Subcutaneous adipose tissue (tissue), 4 donors: ENCODE measurements around the gene SULT4A1. TPM values are rescaled to one million over a fixed set of nuclear protein-coding genes. Genes with fewer than 3 reads are reported as not detected.

Experiments
- total RNA-seq, 4 donors: library from RNA; depleted of rRNA; stranded (reverse); fragments of >200 nt; gene quantifications; one replicate each; pipeline ENCODE4 v1.1.0, GENCODE V29; 2016
- TF ChIP-seq, protein P1 (sequence below): fragments of 450-650 bp; IDR thresholded peaks from one replicate; pipeline ENCODE4 v1.5.1; 2016; ENCODE audit warnings: low read depth, mild to moderate bottlenecking, control low read depth, antibody characterized with exemption, moderate library complexity

SULT4A1 gene
- total RNA-seq, 4 donors from 2014 or later = 0.98 TPM; not detected in 3

DNA sequence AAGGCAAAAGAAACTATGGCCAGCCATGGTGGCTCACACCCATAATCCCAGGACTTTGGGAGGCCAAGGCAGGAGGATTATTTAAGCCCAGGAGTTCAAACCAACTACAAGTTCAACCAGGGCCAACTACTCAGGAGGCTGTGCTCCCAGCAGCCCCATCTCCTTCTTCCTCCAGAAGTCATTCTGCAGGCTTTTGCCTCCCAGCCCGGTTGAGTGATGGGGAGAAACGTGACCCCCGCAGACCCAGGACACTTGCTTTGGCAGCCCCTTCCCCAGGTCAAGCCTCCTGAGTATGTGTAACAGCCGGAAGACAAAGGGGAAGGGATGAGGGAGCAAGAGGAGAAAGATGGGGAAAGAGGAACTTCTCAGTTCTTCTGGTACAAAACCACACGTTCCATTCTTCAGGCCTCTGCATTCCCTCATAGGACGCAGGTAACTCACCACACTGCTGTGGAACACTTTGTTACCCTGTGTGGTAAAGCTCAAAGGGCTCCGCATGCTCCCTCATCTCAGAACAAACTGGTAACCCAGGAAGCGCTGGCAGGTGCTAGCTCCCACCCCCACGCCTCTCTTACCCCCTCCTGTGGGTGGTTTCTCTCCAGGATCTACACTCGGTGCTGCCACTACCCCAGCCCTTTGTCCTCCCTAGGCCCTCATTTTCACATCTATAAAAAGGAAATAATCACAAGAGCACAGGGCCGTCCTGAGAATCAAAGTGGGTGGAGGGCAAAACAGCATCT is 4.0 kb downstream of the SULT4A1 start:
- TF ChIP-seq, protein P1, sequence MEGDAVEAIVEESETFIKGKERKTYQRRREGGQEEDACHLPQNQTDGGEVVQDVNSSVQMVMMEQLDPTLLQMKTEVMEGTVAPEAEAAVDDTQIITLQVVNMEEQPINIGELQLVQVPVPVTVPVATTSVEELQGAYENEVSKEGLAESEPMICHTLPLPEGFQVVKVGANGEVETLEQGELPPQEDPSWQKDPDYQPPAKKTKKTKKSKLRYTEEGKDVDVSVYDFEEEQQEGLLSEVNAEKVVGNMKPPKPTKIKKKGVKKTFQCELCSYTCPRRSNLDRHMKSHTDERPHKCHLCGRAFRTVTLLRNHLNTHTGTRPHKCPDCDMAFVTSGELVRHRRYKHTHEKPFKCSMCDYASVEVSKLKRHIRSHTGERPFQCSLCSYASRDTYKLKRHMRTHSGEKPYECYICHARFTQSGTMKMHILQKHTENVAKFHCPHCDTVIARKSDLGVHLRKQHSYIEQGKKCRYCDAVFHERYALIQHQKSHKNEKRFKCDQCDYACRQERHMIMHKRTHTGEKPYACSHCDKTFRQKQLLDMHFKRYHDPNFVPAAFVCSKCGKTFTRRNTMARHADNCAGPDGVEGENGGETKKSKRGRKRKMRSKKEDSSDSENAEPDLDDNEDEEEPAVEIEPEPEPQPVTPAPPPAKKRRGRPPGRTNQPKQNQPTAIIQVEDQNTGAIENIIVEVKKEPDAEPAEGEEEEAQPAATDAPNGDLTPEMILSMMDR = no peak

DNA sequence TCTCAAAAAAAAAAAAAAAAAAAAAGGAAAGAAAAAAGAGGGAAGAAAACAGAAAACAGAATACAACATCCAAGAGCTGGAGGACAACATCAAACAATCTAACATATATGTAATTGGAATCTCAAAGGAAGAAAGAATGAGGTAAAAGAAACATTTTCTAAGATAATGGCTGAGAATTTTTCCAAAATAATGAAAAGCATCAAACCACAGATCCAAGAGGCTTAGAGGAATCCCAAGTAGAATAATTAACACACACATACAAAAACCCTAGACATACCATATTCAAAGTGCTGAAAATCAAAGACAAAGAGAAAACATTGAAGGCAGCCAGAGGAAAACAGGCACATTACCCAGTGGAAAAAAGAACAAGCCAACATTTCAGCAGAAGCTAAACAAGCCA is 4.9 kb downstream of the SULT4A1 start:
- TF ChIP-seq, protein P1 = no peak

DNA sequence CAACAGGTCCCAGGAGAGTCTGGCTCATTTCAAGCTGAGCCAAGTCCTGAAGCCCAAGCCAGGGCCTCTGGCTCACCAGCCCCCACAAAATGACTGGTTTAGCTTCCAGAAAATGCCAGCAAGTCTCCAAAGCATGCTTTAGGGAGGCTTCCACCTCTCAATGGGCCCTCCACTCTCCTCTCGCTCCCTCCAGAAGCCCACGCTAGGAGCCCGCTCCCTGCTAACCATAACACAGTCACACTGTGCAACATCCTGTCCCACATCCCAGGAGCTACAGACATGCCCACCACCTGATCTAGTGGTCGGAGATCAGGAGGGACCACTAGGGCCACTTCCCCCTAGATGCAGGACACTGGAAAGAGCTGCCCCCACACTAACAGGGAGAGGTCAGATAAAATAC is 6.9 kb downstream of the SULT4A1 start:
- TF ChIP-seq, protein P1 = no peak

DNA sequence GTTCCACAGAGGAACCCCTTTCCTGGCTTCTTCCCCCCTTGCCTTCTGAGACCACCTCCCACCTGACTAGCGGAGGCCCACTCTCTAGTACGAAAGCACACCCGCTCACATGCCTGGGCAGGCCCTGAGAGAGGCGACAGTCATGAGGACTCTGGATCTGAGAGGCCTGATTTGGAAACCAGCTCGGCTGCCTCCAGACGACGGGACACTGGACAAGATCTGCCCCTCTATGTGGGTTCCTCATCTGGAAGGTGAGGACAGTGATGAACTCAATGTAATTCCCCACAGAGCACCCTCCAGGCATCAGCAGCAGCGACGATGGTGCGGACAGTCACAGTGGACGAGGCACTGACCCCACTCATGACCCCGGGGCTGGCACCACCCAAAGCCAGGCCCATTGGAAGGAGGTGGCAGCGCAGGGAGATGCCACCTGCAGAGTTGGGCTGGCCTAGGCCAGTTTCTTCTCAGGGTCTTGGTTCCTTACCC is 7.5 kb downstream of the SULT4A1 start:
- TF ChIP-seq, protein P1 = no peak

DNA sequence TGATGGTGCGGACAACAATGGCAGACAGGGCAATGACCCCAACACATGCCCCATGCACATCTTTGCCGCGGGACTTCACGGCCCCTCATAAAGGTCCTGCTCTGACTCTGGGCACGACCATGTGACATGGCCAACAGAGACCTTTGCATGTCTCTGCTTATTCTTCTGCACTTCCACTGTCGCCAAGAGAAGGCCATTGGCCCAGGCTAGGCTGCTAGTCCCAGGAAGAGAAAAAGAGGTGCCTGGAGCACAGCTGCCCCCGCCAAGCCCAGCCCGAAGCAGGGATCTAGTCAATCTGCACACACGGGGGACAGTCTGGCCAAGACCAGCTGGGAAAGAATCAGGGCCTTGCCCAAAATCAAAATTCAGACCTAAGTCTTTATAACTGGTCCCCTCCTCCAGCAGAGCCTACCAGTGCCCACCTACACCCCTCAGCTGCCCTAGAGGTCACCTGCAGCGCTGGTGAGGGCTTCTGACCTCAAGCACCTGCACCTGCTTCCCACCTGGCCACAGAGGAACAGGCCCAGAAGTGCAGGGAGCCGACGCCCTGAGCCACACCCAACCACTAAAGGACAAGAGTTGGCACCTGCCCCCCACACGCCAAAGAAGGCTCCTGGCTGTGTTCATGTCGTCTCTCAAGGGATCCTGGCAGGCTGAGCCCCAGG is 8.1 kb downstream of the SULT4A1 start:
- TF ChIP-seq, protein P1 = no peak

DNA sequence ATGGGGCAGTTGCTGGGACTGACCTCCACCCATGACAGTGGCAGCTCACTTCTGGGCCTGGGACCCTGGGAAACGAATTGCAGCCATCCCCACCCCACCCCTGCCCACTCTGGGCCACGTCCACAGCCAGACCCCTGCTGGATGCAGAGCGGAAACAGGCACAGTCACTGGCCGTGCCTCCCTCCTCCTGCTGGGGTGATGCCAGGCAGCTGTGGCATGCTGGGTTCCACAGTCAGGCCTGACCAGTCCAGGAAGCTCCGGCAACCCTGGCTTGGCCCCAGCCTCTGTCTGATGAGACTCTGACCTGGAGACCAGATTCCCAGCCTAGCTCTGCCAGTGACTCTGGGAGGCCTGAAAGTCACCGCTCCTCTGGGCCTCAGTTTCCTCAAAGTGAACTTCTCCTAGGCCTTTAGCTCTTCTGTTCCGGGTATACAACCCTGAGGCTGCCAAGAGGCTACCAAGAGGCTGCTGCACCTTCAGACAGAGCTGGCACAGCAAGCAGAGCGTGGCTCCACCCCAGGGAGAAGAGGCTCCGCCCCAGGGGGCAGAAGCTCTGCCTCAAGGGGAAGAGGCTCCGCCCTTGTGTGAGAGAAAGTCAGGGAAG is 8.9 kb downstream of the SULT4A1 start:
- TF ChIP-seq, protein P1 = no peak
